Epidermal melanocyte (primary cell): ENCODE results near the gene TMEM132D.

ENCODE experiments used
- DNase-seq: peaks from one replicate; pipeline ENCODE4 v3.0.0; 2011; ENCODE audit warnings: low spot score; ENCODE audit not compliant: insufficient read length

The TMEM132D gene

GRCh38 chr12:129357233-129357632 lies 546.6 kb downstream of the TMEM132D start:
- DNase-seq: no peak

DNA sequence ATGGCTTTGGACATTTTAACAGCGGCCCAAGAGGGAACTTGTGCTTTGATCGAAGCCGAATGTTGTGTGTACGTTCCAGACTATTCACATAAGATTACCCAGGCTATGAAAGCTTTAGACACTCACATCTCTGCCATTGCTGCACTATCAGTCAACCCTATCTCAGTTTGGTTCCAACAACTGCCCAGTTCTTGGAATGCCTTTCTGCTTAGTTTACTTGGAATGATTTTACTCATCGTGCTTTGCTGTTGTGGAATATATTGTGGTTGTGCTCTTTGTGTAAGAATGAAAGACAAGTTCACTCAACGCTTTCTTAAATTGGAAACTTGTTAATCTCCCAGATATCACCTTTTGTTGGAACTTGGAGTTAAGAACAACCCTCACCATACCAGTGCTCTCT lies 552.3 kb downstream of the TMEM132D start:
- DNase-seq: no peak

DNA sequence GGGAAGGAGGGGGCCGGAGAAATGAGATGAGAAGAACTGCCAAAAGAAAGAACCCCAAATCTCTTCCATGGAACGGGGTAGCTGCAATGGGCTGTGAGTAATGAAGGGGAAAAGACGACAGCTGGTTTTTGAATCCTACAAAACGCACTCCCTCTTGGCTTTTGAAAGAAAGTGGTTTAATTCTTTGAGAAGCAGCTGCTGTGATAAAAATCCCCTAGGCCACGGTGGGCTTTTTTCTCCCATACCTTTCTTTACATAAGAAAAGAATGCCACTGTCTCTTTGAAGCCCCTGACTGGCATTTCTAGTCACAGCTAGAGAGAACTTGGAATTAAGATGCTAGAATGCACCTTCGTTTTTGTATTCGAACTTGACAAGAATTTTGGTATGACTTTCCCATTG lies 564.5 kb downstream of the TMEM132D start:
- no peak for DNase-seq

DNA sequence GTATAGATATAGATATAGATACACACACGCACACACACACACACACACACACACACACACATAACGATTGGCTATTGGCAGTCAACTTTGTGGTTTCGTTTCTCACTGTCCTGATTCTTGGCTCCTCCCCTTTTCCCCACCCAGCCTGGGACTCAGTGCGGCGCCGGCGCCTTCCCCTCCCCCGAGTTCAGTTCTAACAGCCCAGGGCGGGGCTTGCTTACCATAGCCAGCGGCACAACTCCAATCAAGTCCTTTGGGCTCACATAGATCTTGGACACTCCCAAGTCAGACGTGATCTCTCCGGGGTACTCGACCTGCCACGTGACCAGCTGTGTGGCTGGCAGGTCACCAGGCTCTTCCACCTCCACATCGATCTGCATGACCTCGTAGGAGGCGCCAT lies 566.4 kb downstream of the TMEM132D start:
- no peak for DNase-seq

DNA sequence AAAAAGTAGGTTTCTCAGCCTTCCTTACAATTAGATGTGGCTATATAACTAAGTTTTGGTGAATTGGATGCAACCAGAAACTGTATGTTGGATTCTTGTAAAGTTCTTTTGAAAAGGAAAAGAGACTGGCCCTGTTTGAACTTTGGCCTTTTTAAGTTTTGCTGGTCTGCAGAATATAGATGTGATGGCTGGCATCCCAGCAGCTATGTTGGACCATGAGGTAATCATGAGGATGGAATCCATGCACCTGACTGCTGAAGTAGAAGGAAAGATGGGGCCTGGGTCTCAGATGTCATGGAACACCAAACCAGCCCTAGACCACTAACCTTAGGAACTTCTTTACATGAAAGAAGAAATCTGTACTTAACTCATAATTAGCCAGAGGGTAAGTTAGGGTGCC lies 568.1 kb downstream of the TMEM132D start:
- DNase-seq: no peak

- no peak for DNase-seq
Measured at GRCh38 chr12:129332286-129332685, 571.5 kb downstream of the TMEM132D start.

DNA sequence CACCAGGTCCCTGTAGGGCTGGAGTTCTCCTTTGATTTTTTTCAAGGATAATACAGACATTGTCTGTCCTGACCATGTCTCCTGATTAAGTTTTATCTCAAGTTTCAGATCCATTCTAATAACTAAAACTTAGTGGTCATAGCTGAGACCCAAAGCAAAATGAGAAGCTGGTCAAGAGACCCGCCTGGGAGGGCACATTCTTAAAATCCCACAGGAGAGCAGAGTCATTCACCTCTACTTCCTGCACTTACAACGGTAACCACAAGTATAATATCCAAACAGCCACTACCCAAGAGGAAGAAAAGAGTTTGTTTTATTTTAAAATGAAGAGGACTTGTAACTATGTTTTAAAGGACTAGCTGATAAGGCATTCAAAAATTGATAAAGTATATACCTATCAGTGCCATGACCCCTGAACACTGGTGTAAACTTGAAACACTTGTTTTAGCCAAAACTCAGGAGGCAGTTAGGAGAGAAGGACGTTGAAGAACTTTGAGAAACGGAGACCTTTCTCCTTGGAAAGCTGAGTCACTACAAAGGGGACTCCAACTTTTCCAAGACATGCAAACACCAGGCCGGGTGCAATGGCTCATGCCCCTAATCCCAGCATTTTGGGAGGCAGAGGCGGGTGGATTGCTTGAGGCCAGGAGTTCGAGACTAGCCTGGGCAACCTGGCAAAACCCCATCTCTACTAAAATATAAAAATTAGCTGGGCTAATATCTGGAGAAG lies 572.3 kb downstream of the TMEM132D start:
- DNase-seq: no peak

- DNase-seq: no peak
Measured at GRCh38 chr12:129328235-129328634, 575.6 kb downstream of the TMEM132D start.

- no peak for DNase-seq
Measured at GRCh38 chr12:129325566-129325965, 578.3 kb downstream of the TMEM132D start.

- DNase-seq: no peak
Measured at GRCh38 chr12:129312048-129312447, 591.8 kb downstream of the TMEM132D start.

- no peak for DNase-seq
Measured at GRCh38 chr12:129310346-129310745, 593.5 kb downstream of the TMEM132D start.

- no peak for DNase-seq
Measured at GRCh38 chr12:129305851-129306250, 598.0 kb downstream of the TMEM132D start.

DNA sequence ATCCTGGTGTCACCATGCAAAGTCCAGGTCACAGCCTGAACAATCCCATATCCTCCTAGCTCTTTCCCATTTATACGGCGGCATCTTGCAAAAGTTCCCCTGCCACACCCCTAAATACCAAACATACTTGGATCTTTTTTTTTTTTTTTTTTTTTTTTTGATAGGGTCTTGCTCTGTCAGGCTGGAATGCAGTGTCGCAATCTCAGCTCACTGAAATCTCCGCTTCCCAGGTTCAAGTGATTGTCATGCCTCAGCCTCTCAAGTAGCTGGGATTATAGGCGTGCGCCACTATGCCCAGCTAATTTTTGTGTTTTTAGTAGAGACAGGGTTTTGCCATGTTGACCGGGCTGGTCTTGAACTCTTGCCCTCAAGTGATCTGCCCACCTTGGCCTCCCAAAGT lies 599.3 kb downstream of the TMEM132D start:
- DNase-seq: no peak

GRCh38 chr12:129300011-129300410 lies 603.8 kb downstream of the TMEM132D start:
- DNase-seq: no peak

DNA sequence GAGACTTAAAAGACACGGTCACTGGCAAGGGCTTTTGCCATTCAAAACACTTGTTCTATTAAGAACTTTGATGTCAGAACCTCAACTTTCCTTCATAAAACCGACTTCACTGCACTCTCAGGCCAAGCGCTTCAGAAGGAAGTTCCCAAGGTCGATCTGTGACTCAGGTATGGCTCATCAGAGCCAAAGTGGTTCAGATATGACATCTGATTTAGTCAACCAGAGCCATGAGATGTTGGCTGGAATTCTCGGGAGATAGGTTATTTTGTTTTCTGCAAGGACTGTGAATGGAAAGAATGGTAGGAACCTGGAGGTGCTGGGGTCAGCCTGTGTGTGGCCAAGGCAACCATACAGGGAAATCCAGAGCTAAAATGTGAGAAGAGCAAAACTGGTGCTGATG lies 604.9 kb downstream of the TMEM132D start:
- no peak for DNase-seq

- no peak for DNase-seq
Measured at GRCh38 chr12:129296671-129297070, 607.2 kb downstream of the TMEM132D start.

GRCh38 chr12:129294868-129295267 lies 609.0 kb downstream of the TMEM132D start:
- no peak for DNase-seq

DNA sequence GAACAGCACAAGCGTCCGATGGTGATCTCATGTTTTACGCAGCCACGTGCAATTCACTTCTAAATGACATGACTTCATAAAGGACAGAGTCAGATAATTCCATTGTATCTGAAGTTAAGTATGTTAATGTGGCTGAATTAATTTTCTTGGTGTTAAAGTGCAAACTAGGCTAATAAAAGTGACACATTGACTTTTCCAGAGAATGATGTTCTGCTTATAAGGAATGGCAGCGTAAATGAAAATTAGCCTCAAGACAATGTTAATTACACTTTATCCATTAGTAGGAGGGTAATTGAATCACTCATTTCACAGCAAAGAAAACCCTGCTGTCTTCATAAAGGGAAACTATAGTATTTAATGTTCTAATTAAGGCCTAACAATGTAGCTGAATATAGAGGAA lies 624.1 kb downstream of the TMEM132D start:
- DNase-seq: no peak

DNA sequence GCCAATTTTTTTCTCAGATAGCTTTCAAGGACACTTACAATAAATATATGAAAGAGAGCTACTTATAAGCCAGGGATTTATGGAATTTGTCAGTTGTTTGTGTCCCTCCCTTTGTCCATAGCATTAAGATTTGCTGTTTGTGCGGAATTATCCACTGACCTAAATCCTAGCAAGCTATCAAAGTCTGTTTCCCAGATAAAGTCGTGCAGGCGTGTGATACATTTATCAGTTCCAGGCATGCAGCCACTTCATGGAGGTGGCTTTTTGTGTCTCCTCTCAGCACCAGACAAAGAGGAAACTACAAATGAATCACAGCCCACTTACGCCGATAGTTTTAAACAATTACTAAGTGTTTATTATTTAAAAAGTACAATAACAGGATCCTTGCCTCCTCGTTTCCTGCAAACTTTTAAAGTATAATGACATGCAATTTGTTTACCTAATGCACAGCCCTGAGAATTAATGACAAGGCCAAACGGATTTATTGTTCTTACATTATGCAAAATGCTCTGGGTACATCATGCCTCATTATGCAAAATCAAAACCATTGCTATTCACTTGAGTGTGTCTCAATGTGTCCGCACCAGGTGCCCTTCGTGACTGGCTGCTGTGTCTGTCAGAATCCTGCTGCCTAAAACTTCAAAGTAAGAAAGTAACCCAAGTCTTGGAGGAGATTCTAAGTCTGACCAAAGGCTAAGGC lies 627.3 kb downstream of the TMEM132D start:
- DNase-seq: no peak

- no peak for DNase-seq
Measured at GRCh38 chr12:129269756-129270495, 633.9 kb downstream of the TMEM132D start.

DNA sequence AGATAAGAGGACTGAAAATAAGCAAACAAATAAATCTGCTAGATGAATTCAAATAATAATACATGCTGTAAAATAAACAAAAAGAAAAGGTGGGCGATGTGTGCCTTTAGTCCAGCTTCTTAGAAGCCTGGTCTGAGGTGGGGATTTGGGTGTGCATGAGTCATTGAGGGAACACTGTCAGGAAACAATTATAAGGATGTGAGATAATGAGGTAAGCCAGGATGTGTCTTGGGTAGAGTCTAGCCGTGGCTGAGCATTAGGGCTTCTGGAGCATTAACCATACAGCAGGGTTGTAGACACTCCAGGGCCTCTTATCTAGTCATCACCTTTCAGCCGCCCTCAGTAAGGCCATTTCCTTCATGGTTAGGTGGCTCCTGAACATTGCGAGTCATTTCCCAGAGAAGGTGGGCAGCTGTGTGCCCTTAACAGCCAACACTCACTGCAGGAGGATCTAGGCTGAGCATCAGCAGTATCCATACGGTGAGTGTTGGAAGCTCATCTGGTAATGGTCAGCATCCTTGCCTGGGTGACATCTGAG lies 645.0 kb downstream of the TMEM132D start:
- DNase-seq: no peak

GRCh38 chr12:129257524-129257923 lies 646.3 kb downstream of the TMEM132D start:
- DNase-seq: no peak
